Measurements from ENCODE around the gene LIX1. TPM values are rescaled to one million over a fixed set of nuclear protein-coding genes. Genes with fewer than 3 reads are reported as not detected.

The LIX1 gene
- polyA plus RNA-seq, 1 donor from 2014 or later = 1.9 TPM

DNA sequence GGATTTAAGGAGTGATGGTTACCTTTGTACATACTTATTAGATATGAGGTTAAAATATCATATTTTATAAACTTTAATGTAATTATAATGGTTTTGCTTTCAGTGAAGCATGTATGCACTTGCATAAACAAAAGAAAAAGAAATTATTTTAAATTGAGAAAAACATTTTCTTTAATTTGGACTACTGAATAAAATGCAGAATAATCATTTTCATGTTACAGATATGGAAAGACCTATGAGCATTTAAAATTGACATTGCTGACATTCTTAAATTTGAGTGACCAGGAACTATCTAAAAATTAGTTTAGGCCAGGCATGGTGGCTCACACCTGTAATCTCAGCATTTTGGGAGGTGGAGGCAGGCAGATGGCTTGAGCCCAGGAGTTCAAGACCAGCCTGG, 49.2 kb downstream of the LIX1 start:
- Histone ChIP-seq H3K9me2 (ENCODE audit: insufficient read depth, low read length) (no peaks in the 10 kb centered on the region), H3F3A (ENCODE audit: insufficient read depth, low read length, poor library complexity, severe bottlenecking) (no peaks in the 10 kb centered on the region), H4K20me1 (ENCODE audit: insufficient read depth) (no peaks in the 10 kb centered on the region), H3K4me3 (ENCODE audit: low read length) (no peak overlapping the region), H3K9ac (ENCODE audit: low read length) (no peak overlapping the region), H3K36me3 (ENCODE audit: insufficient read depth, low read length) (no peaks in the 10 kb centered on the region), H3K79me2 (replicated peaks; ENCODE audit: insufficient read depth, low read length) (no peaks in the 10 kb centered on the region), H3K4me2 (ENCODE audit: low read length) (no peak overlapping the region), H3K9me3 (ENCODE audit: low read length) (no peaks in the 10 kb centered on the region), H3K27ac (ENCODE audit: low read length) (no peak overlapping the region), H3K27me3 (ENCODE audit: insufficient read depth, low read depth, low read length) (no peaks in the 10 kb centered on the region), H2AFZ (ENCODE audit: low read depth, low read length) (no peak overlapping the region)
- TF ChIP-seq TAF1 (IDR thresholded peaks at IDR 0.05; ENCODE audit: low read depth) (no peak), POLR2AphosphoS5 (IDR thresholded peaks at IDR 0.05) (no peak), MXI1 (conservative IDR thresholded peaks at IDR 0.05; ENCODE audit: poor library complexity, severe bottlenecking) (no peak), EZH2 (IDR thresholded peaks at IDR 0.05; ENCODE audit: borderline replicate concordance, insufficient read depth, low read length, poor library complexity, severe bottlenecking) (no peak), CTCF (IDR thresholded peaks at IDR 0.05; ENCODE audit: poor library complexity, severe bottlenecking) (no peak), RAD21 (conservative IDR thresholded peaks at IDR 0.05) (no peak), EP300 (conservative IDR thresholded peaks at IDR 0.05; ENCODE audit: poor library complexity, severe bottlenecking) (no peak)

DNA sequence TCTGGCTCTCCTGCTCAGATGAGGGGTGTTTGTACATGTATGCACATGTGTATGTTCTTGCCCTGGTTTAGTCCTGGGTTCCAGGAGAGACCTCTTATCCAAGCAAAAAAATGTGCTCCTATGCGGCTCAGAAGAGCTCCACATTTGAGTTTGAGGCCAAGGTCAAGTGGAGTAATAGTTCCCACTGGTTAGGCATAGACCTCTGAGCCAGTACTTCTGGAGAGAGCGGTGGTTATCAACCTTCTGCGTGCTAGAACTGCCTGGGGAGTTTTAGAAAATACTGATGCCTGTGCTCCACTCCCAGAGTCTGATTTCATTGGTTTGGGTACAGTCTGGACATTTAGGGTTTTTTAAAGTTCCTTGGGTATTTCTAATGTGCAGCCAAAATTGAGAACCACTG, 51.5 kb downstream of the LIX1 start:
- no peaks in the 10 kb centered on the region for H3K27me3 ChIP-seq (ENCODE audit: insufficient read depth, low read depth, low read length)
- no peaks in the 10 kb centered on the region for H3F3A ChIP-seq (ENCODE audit: insufficient read depth, low read length, poor library complexity, severe bottlenecking)
- no peaks in the 10 kb centered on the region for H3K36me3 ChIP-seq (ENCODE audit: insufficient read depth, low read length)
- H3K27ac ChIP-seq (ENCODE audit: low read length) = no peak overlapping the region
- no peak overlapping the region for H3K9ac ChIP-seq (ENCODE audit: low read length)
- no peak overlapping the region for H3K4me3 ChIP-seq (ENCODE audit: low read length)
- H3K9me3 ChIP-seq (ENCODE audit: low read length) = no peaks in the 10 kb centered on the region
- no peak overlapping the region for H3K4me2 ChIP-seq (ENCODE audit: low read length)
- no peaks in the 10 kb centered on the region for H3K79me2 ChIP-seq (replicated peaks; ENCODE audit: insufficient read depth, low read length)
- H3K9me2 ChIP-seq (ENCODE audit: insufficient read depth, low read length) = no peaks in the 10 kb centered on the region
- no peak for TF ChIP-seq EP300 (conservative IDR thresholded peaks at IDR 0.05; ENCODE audit: poor library complexity, severe bottlenecking)
- no peak for TF ChIP-seq RAD21 (conservative IDR thresholded peaks at IDR 0.05)
- TF ChIP-seq SMC3 (conservative IDR thresholded peaks at IDR 0.05; ENCODE audit: poor library complexity) = no peak
- TF ChIP-seq EZH2 (IDR thresholded peaks at IDR 0.05; ENCODE audit: borderline replicate concordance, insufficient read depth, low read length, poor library complexity, severe bottlenecking) = no peak
- no peak for TF ChIP-seq TAF1 (IDR thresholded peaks at IDR 0.05; ENCODE audit: low read depth)
- TF ChIP-seq POLR2AphosphoS5 (IDR thresholded peaks at IDR 0.05) = no peak
- H2AFZ ChIP-seq (ENCODE audit: low read depth, low read length) = no peak overlapping the region
- no peaks in the 10 kb centered on the region for H4K20me1 ChIP-seq (ENCODE audit: insufficient read depth)

- H3K4me3 ChIP-seq (ENCODE audit: low read length) = no peak overlapping the region
- no peaks in the 10 kb centered on the region for H3F3A ChIP-seq (ENCODE audit: insufficient read depth, low read length, poor library complexity, severe bottlenecking)
- TF ChIP-seq CTCF (IDR thresholded peaks at IDR 0.05; ENCODE audit: poor library complexity, severe bottlenecking) (no peak), EZH2 (IDR thresholded peaks at IDR 0.05; ENCODE audit: borderline replicate concordance, insufficient read depth, low read length, poor library complexity, severe bottlenecking) (no peak), RAD21 (conservative IDR thresholded peaks at IDR 0.05) (no peak), SMC3 (conservative IDR thresholded peaks at IDR 0.05; ENCODE audit: poor library complexity) (no peak), POLR2AphosphoS5 (IDR thresholded peaks at IDR 0.05) (no peak), EP300 (conservative IDR thresholded peaks at IDR 0.05; ENCODE audit: poor library complexity, severe bottlenecking) (no peak), TAF1 (IDR thresholded peaks at IDR 0.05; ENCODE audit: low read depth) (no peak), MXI1 (conservative IDR thresholded peaks at IDR 0.05; ENCODE audit: poor library complexity, severe bottlenecking) (no peak)
- TF ChIP-seq, protein P1, sequence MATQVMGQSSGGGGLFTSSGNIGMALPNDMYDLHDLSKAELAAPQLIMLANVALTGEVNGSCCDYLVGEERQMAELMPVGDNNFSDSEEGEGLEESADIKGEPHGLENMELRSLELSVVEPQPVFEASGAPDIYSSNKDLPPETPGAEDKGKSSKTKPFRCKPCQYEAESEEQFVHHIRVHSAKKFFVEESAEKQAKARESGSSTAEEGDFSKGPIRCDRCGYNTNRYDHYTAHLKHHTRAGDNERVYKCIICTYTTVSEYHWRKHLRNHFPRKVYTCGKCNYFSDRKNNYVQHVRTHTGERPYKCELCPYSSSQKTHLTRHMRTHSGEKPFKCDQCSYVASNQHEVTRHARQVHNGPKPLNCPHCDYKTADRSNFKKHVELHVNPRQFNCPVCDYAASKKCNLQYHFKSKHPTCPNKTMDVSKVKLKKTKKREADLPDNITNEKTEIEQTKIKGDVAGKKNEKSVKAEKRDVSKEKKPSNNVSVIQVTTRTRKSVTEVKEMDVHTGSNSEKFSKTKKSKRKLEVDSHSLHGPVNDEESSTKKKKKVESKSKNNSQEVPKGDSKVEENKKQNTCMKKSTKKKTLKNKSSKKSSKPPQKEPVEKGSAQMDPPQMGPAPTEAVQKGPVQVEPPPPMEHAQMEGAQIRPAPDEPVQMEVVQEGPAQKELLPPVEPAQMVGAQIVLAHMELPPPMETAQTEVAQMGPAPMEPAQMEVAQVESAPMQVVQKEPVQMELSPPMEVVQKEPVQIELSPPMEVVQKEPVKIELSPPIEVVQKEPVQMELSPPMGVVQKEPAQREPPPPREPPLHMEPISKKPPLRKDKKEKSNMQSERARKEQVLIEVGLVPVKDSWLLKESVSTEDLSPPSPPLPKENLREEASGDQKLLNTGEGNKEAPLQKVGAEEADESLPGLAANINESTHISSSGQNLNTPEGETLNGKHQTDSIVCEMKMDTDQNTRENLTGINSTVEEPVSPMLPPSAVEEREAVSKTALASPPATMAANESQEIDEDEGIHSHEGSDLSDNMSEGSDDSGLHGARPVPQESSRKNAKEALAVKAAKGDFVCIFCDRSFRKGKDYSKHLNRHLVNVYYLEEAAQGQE (IDR thresholded peaks at IDR 0.05; ENCODE audit: borderline replicate concordance) = no peak
- no peaks in the 10 kb centered on the region for H3K36me3 ChIP-seq (ENCODE audit: insufficient read depth, low read length)
- H4K20me1 ChIP-seq (ENCODE audit: insufficient read depth) = no peaks in the 10 kb centered on the region
- no peaks in the 10 kb centered on the region for H3K9me2 ChIP-seq (ENCODE audit: insufficient read depth, low read length)
- no peak overlapping the region for H3K4me2 ChIP-seq (ENCODE audit: low read length)
- no peak overlapping the region for H3K9ac ChIP-seq (ENCODE audit: low read length)
- no peak overlapping the region for H2AFZ ChIP-seq (ENCODE audit: low read depth, low read length)
- H3K79me2 ChIP-seq (replicated peaks; ENCODE audit: insufficient read depth, low read length) = no peaks in the 10 kb centered on the region
- no peak overlapping the region for H3K27ac ChIP-seq (ENCODE audit: low read length)
- no peaks in the 10 kb centered on the region for H3K9me3 ChIP-seq (ENCODE audit: low read length)
- H3K27me3 ChIP-seq (ENCODE audit: insufficient read depth, low read depth, low read length) = no peaks in the 10 kb centered on the region
Measured at GRCh38 chr5:97089149-97089801, 53.1 kb downstream of the LIX1 start.

Data from neural cell (in vitro differentiated cells).